GM19025 (cell line): ENCODE results near the gene ZC3H12A.

Experiments
- ATAC-seq: cut with Tn5 transposase; IDR thresholded peaks from one replicate; pipeline ENCODE4 v1.9.1; 2021; ENCODE audit warnings: mild to moderate bottlenecking, low read depth, moderate library complexity; ENCODE audit not compliant: unreplicated experiment

The ZC3H12A gene

GRCh38 chr1:37474046-37474696, at the start of gene ZC3H12A:
Gene ZC3H12A, plus strand, starts transcription at chr1:37474580. Its CDS starts 917 bp downstream, at chr1:37475497.
- peak; percentile 57 for ATAC-seq

GRCh38 chr1:37425221-37425620, 49.2 kb upstream of the ZC3H12A start:
- ATAC-seq, result no peak

GRCh38 chr1:37429029-37429428, 45.4 kb upstream of the ZC3H12A start:
- ATAC-seq, result no peak

- ATAC-seq, result no peak
Observed at GRCh38 chr1:37430103-37430985, 44.0 kb upstream of the ZC3H12A start.

GRCh38 chr1:37432716-37433115, 41.7 kb upstream of the ZC3H12A start:
- ATAC-seq, result no peak

GRCh38 chr1:37433171-37433570, 41.2 kb upstream of the ZC3H12A start:
- ATAC-seq, result no peak

- no peak for ATAC-seq
Observed at GRCh38 chr1:37434292-37435225, 39.8 kb upstream of the ZC3H12A start.

- no peak for ATAC-seq
Observed at GRCh38 chr1:37437087-37437486, 37.3 kb upstream of the ZC3H12A start.

- ATAC-seq, result no peak
Observed at GRCh38 chr1:37438037-37438868, 36.1 kb upstream of the ZC3H12A start.

- ATAC-seq, result no peak
Observed at GRCh38 chr1:37438869-37439343, 35.5 kb upstream of the ZC3H12A start.

GRCh38 chr1:37439349-37439995, 34.9 kb upstream of the ZC3H12A start:
- no peak for ATAC-seq

GRCh38 chr1:37441490-37441889, 32.9 kb upstream of the ZC3H12A start:
- no peak for ATAC-seq

GRCh38 chr1:37442139-37442538, 32.2 kb upstream of the ZC3H12A start:
- no peak for ATAC-seq

- ATAC-seq, result no peak
Observed at GRCh38 chr1:37442644-37443043, 31.7 kb upstream of the ZC3H12A start.

- no peak for ATAC-seq
Observed at GRCh38 chr1:37446874-37447273, 27.5 kb upstream of the ZC3H12A start.

- ATAC-seq, result no peak
Observed at GRCh38 chr1:37448185-37448584, 26.2 kb upstream of the ZC3H12A start.

GRCh38 chr1:37448691-37449417, 25.5 kb upstream of the ZC3H12A start:
- no peak for ATAC-seq

- no peak for ATAC-seq
Observed at GRCh38 chr1:37449936-37450335, 24.4 kb upstream of the ZC3H12A start.

- ATAC-seq, result no peak
Observed at GRCh38 chr1:37452416-37452815, 22.0 kb upstream of the ZC3H12A start.
